Upper lobe of right lung (tissue), 1 donor: ENCODE results near the gene PRDM16. TPM values are rescaled to one million over a fixed set of nuclear protein-coding genes. Genes with fewer than 3 reads are reported as not detected.

Experiments used
- ATAC-seq: fragments of 200-7000 bp; cut with Tn5 transposase; one replicate; pipeline ENCODE4 v1.9.1; 2020; ENCODE audit warnings: mild to moderate bottlenecking, moderate library complexity
- DNase-seq: peaks from one replicate; pipeline ENCODE4 v3.0.0-alpha.2; 2020
- H3K27ac ChIP-seq: fragments of 200-600 bp; one replicate; pipeline ENCODE4 v1.8.0; 2022
- H3K27me3 ChIP-seq: fragments of 200-600 bp; one replicate; pipeline ENCODE4 v1.8.0; 2022; ENCODE audit warnings: mild to moderate bottlenecking
- H3K36me3 ChIP-seq: fragments of 200-600 bp; one replicate; pipeline ENCODE4 v1.8.0; 2022
- H3K4me1 ChIP-seq: fragments of 200-600 bp; one replicate; pipeline ENCODE4 v1.8.0; 2022
- H3K4me3 ChIP-seq: fragments of 200-600 bp; one replicate; pipeline ENCODE4 v1.8.0; 2022; ENCODE audit warnings: mild to moderate bottlenecking
- H3K9me3 ChIP-seq: fragments of 200-600 bp; one replicate; pipeline ENCODE4 v1.8.0; 2022
- CTCF ChIP-seq: fragments of 200-600 bp; IDR thresholded peaks from one replicate; pipeline ENCODE4 v1.8.0; 2022; ENCODE audit warnings: antibody characterized with exemption
- intact Hi-C: fragments of 100-400 bp; cut with DNase I; formaldehyde crosslinking; loops from one replicate; pipeline ENCODE4 v1.11.0; 2022
- total RNA-seq: library from RNA; stranded (reverse); fragmentation: NEBNext Ultra II Directional; extraction: Animal tissue kit (Norgen Biotek cat#: 25700); gene quantifications from one replicate; pipeline ENCODE4 v1.2.1, GENCODE V29; 2021
- donor health status: DM: no; HTN: yes; CAD: no; lungs with severe emphysema.

PRDM16 gene
- total RNA-seq, 1 donor from 2014 or later: 21.0 TPM

- Histone ChIP-seq H3K36me3 (no peaks in the 10 kb centered on the region), H3K4me1 (no peaks in the 10 kb centered on the region), H3K27me3 (no peaks in the 10 kb centered on the region), H3K4me3 (no peak overlapping the region), H3K9me3 (peaks cover under 1% of the 10 kb centered on the region), H3K27ac (no peak overlapping the region)
- intact Hi-C loops: loop anchor here (5.0 to 10.0 kb wide), 2 partner anchors 337 to 400 kb away; no protein-coding TSS in a partner anchor
- no peak for ATAC-seq
- TF ChIP-seq CTCF: no peak
- DNase-seq: no peak
These were observed 342.8 kb downstream of the PRDM16 start for GRCh38 chr1:3411806-3412205.

- Histone ChIP-seq H3K4me3 (no peak overlapping the region), H3K9me3 (peaks cover 5% of the 10 kb centered on the region), H3K27ac (no peak overlapping the region), H3K4me1 (no peaks in the 10 kb centered on the region), H3K27me3 (no peaks in the 10 kb centered on the region), H3K36me3 (no peaks in the 10 kb centered on the region)
- DNase-seq: no peak
- intact Hi-C loops: loop anchor here (5.0 to 10.0 kb wide), 2 partner anchors 338 to 400 kb away; no protein-coding TSS in a partner anchor
- no peak for ATAC-seq
- no peak for TF ChIP-seq CTCF
These were observed 343.4 kb downstream of the PRDM16 start for GRCh38 chr1:3412376-3412775.

GRCh38 chr1:3413975-3414710 is 345.1 kb downstream of the PRDM16 start:
- H3K4me1 ChIP-seq: no peaks in the 10 kb centered on the region
- no peaks in the 10 kb centered on the region for H3K36me3 ChIP-seq
- no peak overlapping the region for H3K4me3 ChIP-seq
- no peak for ATAC-seq
- H3K27ac ChIP-seq: no peak overlapping the region
- H3K9me3 ChIP-seq: peaks cover 5% of the 10 kb centered on the region
- no peak for TF ChIP-seq CTCF
- DNase-seq: no peak
- no peaks in the 10 kb centered on the region for H3K27me3 ChIP-seq
- intact Hi-C loops: loop anchor here (5.0 to 10.0 kb wide), 2 partner anchors 339 to 402 kb away; no protein-coding TSS in a partner anchor

- Histone ChIP-seq H3K27ac (no peak overlapping the region), H3K9me3 (peaks cover 5% of the 10 kb centered on the region), H3K36me3 (no peaks in the 10 kb centered on the region), H3K27me3 (no peaks in the 10 kb centered on the region), H3K4me1 (no peaks in the 10 kb centered on the region), H3K4me3 (no peak overlapping the region)
- DNase-seq (no peak), ATAC-seq (no peak)
- intact Hi-C loops: loop anchor here (10.0 kb wide), 1 partner anchor 341 kb away; no protein-coding TSS in a partner anchor
- TF ChIP-seq CTCF: no peak
These were observed 346.5 kb downstream of the PRDM16 start for GRCh38 chr1:3415260-3416090.

- no peaks in the 10 kb centered on the region for H3K36me3 ChIP-seq
- H3K27me3 ChIP-seq: no peaks in the 10 kb centered on the region
- ATAC-seq: no peak
- no peak overlapping the region for H3K27ac ChIP-seq
- DNase-seq: no peak
- peaks cover 5% of the 10 kb centered on the region for H3K9me3 ChIP-seq
- intact Hi-C loops: loop anchor here (10.0 kb wide), 1 partner anchor 342 kb away; no protein-coding TSS in a partner anchor
- TF ChIP-seq CTCF: peak; percentile 23
- H3K4me1 ChIP-seq: no peaks in the 10 kb centered on the region
- H3K4me3 ChIP-seq: no peak overlapping the region
These were observed 348.2 kb downstream of the PRDM16 start for GRCh38 chr1:3417082-3417739.
